ENCODE data around the gene HACE1. TPM values are rescaled to one million over a fixed set of nuclear protein-coding genes. Genes with fewer than 3 reads are reported as not detected.
"Not testable (repeated sequence)": the region's sequence is repeated elsewhere in the genome, so short reads cannot be mapped to it uniquely, and the experiment has no call there.

HACE1 gene
- polyA plus RNA-seq (2013, experiment 1 of 2; ENCODE audit: insufficient read length): 13.1 TPM
- polyA plus RNA-seq (2013, experiment 2 of 2; ENCODE audit: insufficient read length): 12.7 TPM

GRCh38 chr6:104859225-104860146 lies at the start of gene HACE1:
TSS of gene HACE1 (minus strand) at chr6:104859919. CDS start at chr6:104859642, 277 bp downstream.
- peak; percentile 90 for DNase-seq

- DNase-seq: no peak
Measured at GRCh38 chr6:104908888-104909525, 49.3 kb upstream of the HACE1 start.

GRCh38 chr6:104908031-104908887 lies 48.5 kb upstream of the HACE1 start:
- peak; percentile 2 for DNase-seq

- peak; percentile 11 for DNase-seq
Measured at GRCh38 chr6:104898893-104899292, 39.2 kb upstream of the HACE1 start.

- no peak for DNase-seq
Measured at GRCh38 chr6:104896914-104897313, 37.2 kb upstream of the HACE1 start.

- no peak for DNase-seq
Measured at GRCh38 chr6:104888066-104888465, 28.3 kb upstream of the HACE1 start.

- peak; percentile 50 for DNase-seq
Measured at GRCh38 chr6:104887350-104887749, 27.6 kb upstream of the HACE1 start.

GRCh38 chr6:104885518-104886043 lies 25.9 kb upstream of the HACE1 start:
- no peak for DNase-seq

GRCh38 chr6:104884867-104885517 lies 25.3 kb upstream of the HACE1 start:
- no peak for DNase-seq

- no peak for DNase-seq
Measured at GRCh38 chr6:104881964-104882668, 22.4 kb upstream of the HACE1 start.

- no peak for DNase-seq
Measured at GRCh38 chr6:104862456-104862855, 2.7 kb upstream of the HACE1 start.

GRCh38 chr6:104860221-104860620 lies 502 bp upstream of the HACE1 start:
- peak; percentile 4 for DNase-seq

GRCh38 chr6:104858642-104859041 lies 1.1 kb downstream of the HACE1 start:
- DNase-seq: no peak

- peak; percentile 68 for DNase-seq
Measured at GRCh38 chr6:104855507-104855906, 4.2 kb downstream of the HACE1 start.

- DNase-seq: not testable (repeated sequence)
Measured at GRCh38 chr6:104847721-104848120, 12.0 kb downstream of the HACE1 start.

- no peak for DNase-seq
Measured at GRCh38 chr6:104843229-104843628, 16.5 kb downstream of the HACE1 start.

- DNase-seq: no peak
Measured at GRCh38 chr6:104837158-104837557, 22.6 kb downstream of the HACE1 start.

- DNase-seq: not testable (repeated sequence)
Measured at GRCh38 chr6:104836479-104837020, 23.2 kb downstream of the HACE1 start.

GRCh38 chr6:104835782-104836181 lies 23.9 kb downstream of the HACE1 start:
- no peak for DNase-seq

- no peak for DNase-seq
Measured at GRCh38 chr6:104829183-104829958, 30.3 kb downstream of the HACE1 start.

Data from fibroblast of skin of back (primary cell).